ENCODE measurements around the gene ADAM12. TPM values are rescaled to one million over a fixed set of nuclear protein-coding genes. Genes with fewer than 3 reads are reported as not detected.

ADAM12 gene
- total and polyA plus RNA-seq, 2 donors = 0.96 to 4.6 TPM

GRCh38 chr10:126124668-126125349 lies 263.5 kb downstream of the ADAM12 start:
- no peak overlapping the region for H3K27ac ChIP-seq (ENCODE audit: low read depth in 1 of 2, low read length in 1 of 2)
- DNase-seq (ENCODE audit: low read depth in 6 of 9, low spot score in 9 of 9) = no peak
- H3K4me1 ChIP-seq (ENCODE audit: control insufficient read depth in 2 of 2, insufficient read depth in 2 of 2, low read length in 2 of 2) = no peaks in the 10 kb centered on the region
- no peaks in the 10 kb centered on the region for H3K36me3 ChIP-seq (ENCODE audit: control insufficient read depth in 2 of 2, insufficient read depth in 2 of 2, low read length in 1 of 2)
- no peaks in the 10 kb centered on the region for H3K27me3 ChIP-seq (ENCODE audit: control insufficient read depth in 2 of 2, insufficient read depth in 1 of 2, low read length in 1 of 2)
- no peaks in the 10 kb centered on the region for H3K9me3 ChIP-seq (ENCODE audit: control insufficient read depth in 2 of 2, insufficient read depth in 1 of 2, low read length in 1 of 2)
- H3K4me3 ChIP-seq (ENCODE audit: low read length in 2 of 2) = no peak overlapping the region
- 70% methylated on average over 9 of the region's 9 CpGs for WGBS

- Histone ChIP-seq H3K9me3 (ENCODE audit: control insufficient read depth in 2 of 2, insufficient read depth in 1 of 2, low read length in 1 of 2) (no peaks in the 10 kb centered on the region), H3K27ac (ENCODE audit: low read depth in 1 of 2, low read length in 1 of 2) (no peak overlapping the region), H3K36me3 (ENCODE audit: control insufficient read depth in 2 of 2, insufficient read depth in 2 of 2, low read length in 1 of 2) (no peaks in the 10 kb centered on the region), H3K27me3 (ENCODE audit: control insufficient read depth in 2 of 2, insufficient read depth in 1 of 2, low read length in 1 of 2) (no peaks in the 10 kb centered on the region), H3K4me1 (ENCODE audit: control insufficient read depth in 2 of 2, insufficient read depth in 2 of 2, low read length in 2 of 2) (no peaks in the 10 kb centered on the region), H3K4me3 (ENCODE audit: low read length in 2 of 2) (no peak overlapping the region)
- DNase-seq (ENCODE audit: low read depth in 6 of 9, low spot score in 9 of 9) = no peak
- WGBS = 92% methylated on average over 7 of the region's 7 CpGs
Observed at GRCh38 chr10:126124046-126124445, 264.2 kb downstream of the ADAM12 start.

GRCh38 chr10:126123466-126123865 lies 264.8 kb downstream of the ADAM12 start:
- Histone ChIP-seq H3K4me1 (ENCODE audit: control insufficient read depth in 2 of 2, insufficient read depth in 2 of 2, low read length in 2 of 2) (no peaks in the 10 kb centered on the region), H3K4me3 (ENCODE audit: low read length in 2 of 2) (no peak overlapping the region), H3K27me3 (ENCODE audit: control insufficient read depth in 2 of 2, insufficient read depth in 1 of 2, low read length in 1 of 2) (no peaks in the 10 kb centered on the region), H3K27ac (ENCODE audit: low read depth in 1 of 2, low read length in 1 of 2) (no peak overlapping the region), H3K9me3 (ENCODE audit: control insufficient read depth in 2 of 2, insufficient read depth in 1 of 2, low read length in 1 of 2) (no peaks in the 10 kb centered on the region), H3K36me3 (ENCODE audit: control insufficient read depth in 2 of 2, insufficient read depth in 2 of 2, low read length in 1 of 2) (no peaks in the 10 kb centered on the region)
- 96% methylated on average over 10 of the region's 10 CpGs for WGBS
- DNase-seq (ENCODE audit: low read depth in 6 of 9, low spot score in 9 of 9) = no peak

- no peak for DNase-seq (ENCODE audit: low read depth in 6 of 9, low spot score in 9 of 9)
- Histone ChIP-seq H3K9me3 (ENCODE audit: control insufficient read depth in 2 of 2, insufficient read depth in 1 of 2, low read length in 1 of 2) (no peaks in the 10 kb centered on the region), H3K27me3 (ENCODE audit: control insufficient read depth in 2 of 2, insufficient read depth in 1 of 2, low read length in 1 of 2) (no peaks in the 10 kb centered on the region), H3K4me1 (ENCODE audit: control insufficient read depth in 2 of 2, insufficient read depth in 2 of 2, low read length in 2 of 2) (no peaks in the 10 kb centered on the region), H3K27ac (ENCODE audit: low read depth in 1 of 2, low read length in 1 of 2) (no peak overlapping the region), H3K4me3 (ENCODE audit: low read length in 2 of 2) (no peak overlapping the region), H3K36me3 (ENCODE audit: control insufficient read depth in 2 of 2, insufficient read depth in 2 of 2, low read length in 1 of 2) (no peaks in the 10 kb centered on the region)
- WGBS = 95% methylated on average over 1 of the region's 1 CpG
Observed at GRCh38 chr10:126122881-126123280, 265.4 kb downstream of the ADAM12 start.

- DNase-seq (ENCODE audit: low read depth in 6 of 9, low spot score in 9 of 9) = no peak
- no peaks in the 10 kb centered on the region for H3K9me3 ChIP-seq (ENCODE audit: control insufficient read depth in 2 of 2, insufficient read depth in 1 of 2, low read length in 1 of 2)
- H3K4me3 ChIP-seq (ENCODE audit: low read length in 2 of 2) = no peak overlapping the region
- no peaks in the 10 kb centered on the region for H3K27me3 ChIP-seq (ENCODE audit: control insufficient read depth in 2 of 2, insufficient read depth in 1 of 2, low read length in 1 of 2)
- H3K36me3 ChIP-seq (ENCODE audit: control insufficient read depth in 2 of 2, insufficient read depth in 2 of 2, low read length in 1 of 2) = no peaks in the 10 kb centered on the region
- 92% methylated on average over 3 of the region's 3 CpGs for WGBS
- H3K27ac ChIP-seq (ENCODE audit: low read depth in 1 of 2, low read length in 1 of 2) = no peak overlapping the region
- H3K4me1 ChIP-seq (ENCODE audit: control insufficient read depth in 2 of 2, insufficient read depth in 2 of 2, low read length in 2 of 2) = no peaks in the 10 kb centered on the region
Observed at GRCh38 chr10:126119599-126119998, 268.7 kb downstream of the ADAM12 start.

- H3K27me3 ChIP-seq (ENCODE audit: control insufficient read depth in 2 of 2, insufficient read depth in 1 of 2, low read length in 1 of 2) = no peaks in the 10 kb centered on the region
- H3K4me1 ChIP-seq (ENCODE audit: control insufficient read depth in 2 of 2, insufficient read depth in 2 of 2, low read length in 2 of 2) = no peaks in the 10 kb centered on the region
- no peak overlapping the region for H3K27ac ChIP-seq (ENCODE audit: low read depth in 1 of 2, low read length in 1 of 2)
- H3K4me3 ChIP-seq (ENCODE audit: low read length in 2 of 2) = no peak overlapping the region
- 94% methylated on average over 4 of the region's 4 CpGs for WGBS
- H3K9me3 ChIP-seq (ENCODE audit: control insufficient read depth in 2 of 2, insufficient read depth in 1 of 2, low read length in 1 of 2) = no peaks in the 10 kb centered on the region
- no peaks in the 10 kb centered on the region for H3K36me3 ChIP-seq (ENCODE audit: control insufficient read depth in 2 of 2, insufficient read depth in 2 of 2, low read length in 1 of 2)
- DNase-seq (ENCODE audit: low read depth in 6 of 9, low spot score in 9 of 9) = no peak
Observed at GRCh38 chr10:126118476-126118875, 269.8 kb downstream of the ADAM12 start.

GRCh38 chr10:126117196-126117595 lies 271.1 kb downstream of the ADAM12 start:
- DNase-seq (ENCODE audit: low read depth in 6 of 9, low spot score in 9 of 9) = no peak
- no peaks in the 10 kb centered on the region for H3K9me3 ChIP-seq (ENCODE audit: control insufficient read depth in 2 of 2, insufficient read depth in 1 of 2, low read length in 1 of 2)

GRCh38 chr10:126115886-126116285 lies 272.4 kb downstream of the ADAM12 start:
- H3K4me1 ChIP-seq (ENCODE audit: control insufficient read depth in 2 of 2, insufficient read depth in 2 of 2, low read length in 2 of 2) = no peaks in the 10 kb centered on the region
- H3K27me3 ChIP-seq (ENCODE audit: control insufficient read depth in 2 of 2, insufficient read depth in 1 of 2, low read length in 1 of 2) = no peaks in the 10 kb centered on the region
- no peaks in the 10 kb centered on the region for H3K36me3 ChIP-seq (ENCODE audit: control insufficient read depth in 2 of 2, insufficient read depth in 2 of 2, low read length in 1 of 2)
- H3K4me3 ChIP-seq (ENCODE audit: low read length in 2 of 2) = no peak overlapping the region
- no peak for DNase-seq (ENCODE audit: low read depth in 6 of 9, low spot score in 9 of 9)
- WGBS = 84% methylated on average over 6 of the region's 6 CpGs
- H3K27ac ChIP-seq (ENCODE audit: low read depth in 1 of 2, low read length in 1 of 2) = no peak overlapping the region
- H3K9me3 ChIP-seq (ENCODE audit: control insufficient read depth in 2 of 2, insufficient read depth in 1 of 2, low read length in 1 of 2) = no peaks in the 10 kb centered on the region

More at GRCh38 chr10:126117196-126117595, 271.1 kb downstream of the ADAM12 start:
- no peak overlapping the region for H3K27ac ChIP-seq (ENCODE audit: low read depth in 1 of 2, low read length in 1 of 2)
- no peaks in the 10 kb centered on the region for H3K27me3 ChIP-seq (ENCODE audit: control insufficient read depth in 2 of 2, insufficient read depth in 1 of 2, low read length in 1 of 2)
- no peaks in the 10 kb centered on the region for H3K36me3 ChIP-seq (ENCODE audit: control insufficient read depth in 2 of 2, insufficient read depth in 2 of 2, low read length in 1 of 2)
- H3K4me1 ChIP-seq (ENCODE audit: control insufficient read depth in 2 of 2, insufficient read depth in 2 of 2, low read length in 2 of 2) = no peaks in the 10 kb centered on the region
- 79% methylated on average over 3 of the region's 3 CpGs for WGBS
- H3K4me3 ChIP-seq (ENCODE audit: low read length in 2 of 2) = no peak overlapping the region

- no peak overlapping the region for H3K4me3 ChIP-seq (ENCODE audit: low read length in 2 of 2)
- H3K9me3 ChIP-seq (ENCODE audit: control insufficient read depth in 2 of 2, insufficient read depth in 1 of 2, low read length in 1 of 2) = no peaks in the 10 kb centered on the region
- 96% methylated on average over 8 of the region's 8 CpGs for WGBS
Observed at GRCh38 chr10:126114884-126115555, 273.3 kb downstream of the ADAM12 start.

More at GRCh38 chr10:126114884-126115555, 273.3 kb downstream of the ADAM12 start:
- H3K36me3 ChIP-seq (ENCODE audit: control insufficient read depth in 2 of 2, insufficient read depth in 2 of 2, low read length in 1 of 2) = no peaks in the 10 kb centered on the region
- H3K27me3 ChIP-seq (ENCODE audit: control insufficient read depth in 2 of 2, insufficient read depth in 1 of 2, low read length in 1 of 2) = no peaks in the 10 kb centered on the region
- no peaks in the 10 kb centered on the region for H3K4me1 ChIP-seq (ENCODE audit: control insufficient read depth in 2 of 2, insufficient read depth in 2 of 2, low read length in 2 of 2)
- no peak for DNase-seq (ENCODE audit: low read depth in 6 of 9, low spot score in 9 of 9)
- no peak overlapping the region for H3K27ac ChIP-seq (ENCODE audit: low read depth in 1 of 2, low read length in 1 of 2)

Measured in thymus (tissue), 11 donors.